Psoas muscle (tissue), 8 donors: Measurements from ENCODE around the gene SOSTDC1. TPM values are rescaled to one million over a fixed set of nuclear protein-coding genes. Genes with fewer than 3 reads are reported as not detected.
A peak's percentile ranks its signal among the peaks of the same experiment; 100 is the strongest.

Experiments used
- ATAC-seq, 4 donors: fragments of 200-7000 bp; cut with Tn5 transposase; one replicate each; pipeline ENCODE4 v1.9.1; 2020; ENCODE audit warnings: moderate library complexity in 3 of 4, mild to moderate bottlenecking in 2 of 4
- DNase-seq, 2 donors: peaks; one replicate each; pipeline ENCODE4 v3.0.0-alpha.2; 2020
- H3K27ac ChIP-seq: fragments of 200-600 bp; one replicate; pipeline ENCODE4 v1.8.0; 2022
- H3K27me3 ChIP-seq, 3 donors: fragments of 200-600 bp in 1 of 3; one replicate each; pipeline versions ENCODE4 v1.6.1 to v1.8.0; 2013 to 2022; ENCODE audit warnings: low read length in 2 of 3, mild to moderate bottlenecking in 2 of 3, moderate library complexity in 1 of 3; ENCODE audit not compliant: insufficient read depth in 3 of 3
- H3K36me3 ChIP-seq, 2 donors: fragments of 200-600 bp in 1 of 2; one replicate each; pipeline versions ENCODE4 v1.6.1 to v1.8.0; 2013 to 2022; ENCODE audit warnings: low read depth in 1 of 2, mild to moderate bottlenecking in 1 of 2, moderate library complexity in 1 of 2; ENCODE audit not compliant: insufficient read depth in 1 of 2
- H3K4me1 ChIP-seq: fragments of 200-600 bp; one replicate; pipeline ENCODE4 v1.8.0; 2022
- H3K4me3 ChIP-seq: fragments of 200-600 bp; one replicate; pipeline ENCODE4 v1.8.0; 2022; ENCODE audit warnings: mild to moderate bottlenecking
- H3K9me3 ChIP-seq: fragments of 200-600 bp; one replicate; pipeline ENCODE4 v1.8.0; 2022
- CTCF ChIP-seq: fragments of 200-600 bp; IDR thresholded peaks from one replicate; pipeline ENCODE4 v1.8.0; 2022; ENCODE audit warnings: antibody characterized with exemption
- WGBS, 3 donors: extraction: QIAGEN DNeasy Blood & Tissue Kit; methylation state at CpG; one replicate each; pipeline versions ENCODE4 v1.1.6 to v1.1.7; 2013; 5-methylcytosine and 5-hydroxymethylcytosine counted together
- intact Hi-C, 2 donors: fragments of 100-400 bp; cut with DNase I; formaldehyde crosslinking; loops; one replicate each; pipeline versions ENCODE4 v1.11.0 to v1.14.2; 2022
- polyA plus RNA-seq, 3 donors: library from polyadenylated mRNA; stranded (reverse); fragments of 200-250 nt; gene quantifications; one replicate each; pipeline ENCODE4 v1.2.3, GENCODE V29; 2013
- total RNA-seq, 4 donors: library from RNA; stranded (reverse); fragmentation: NEBNext Ultra II Directional in 2 of 4; extraction: Animal tissue kit (Norgen Biotek cat#: 25700) in 2 of 4; gene quantifications; one replicate each; pipeline versions ENCODE4 v1.2.1 to v1.2.4, GENCODE V29; 2021 to 2023
- donor health status: healthy with polysubstance abuse.
- donor health status: DM: no; HTN: no; CAD: no; lungs with moderate emphysema.
- donor health status: Bipolar disorder and iron deficiency.
- donor health status: healthy.
- donor health status: DM: yes; HTN: yes; CAD: no.
- donor health status: DM: no; HTN: no; CAD: no.
- donor health status: DM: no; HTN: no; CAD: no.
- donor health status: DM: yes; HTN: yes; CAD: no.

SOSTDC1 gene
- total and polyA plus RNA-seq, 7 donors, result 0.04 to 0.24 TPM; not detected in 5

- Histone ChIP-seq H3K4me1 (peaks cover 12% of the 10 kb centered on the region), H3K4me3 (peak within 1 kb of the TSS; percentile 88), H3K27me3 (no peaks in the 10 kb centered on the region), H3K27ac (peak within 1 kb of the TSS; percentile 96), H3K36me3 (no peaks in the 10 kb centered on the region), H3K9me3 (no peaks in the 10 kb centered on the region)
- peak; percentile 57 to 68 (median 60) for ATAC-seq
- intact Hi-C loops, result loop anchor here in 1 of 2 donors (10.0 kb wide), 1 partner anchor 347 kb away; no protein-coding TSS in a partner anchor
- WGBS, 3 donors, result 5 to 9% (median 7%) methylated on average over 33 to 50 of the region's 50 CpGs
- TF ChIP-seq CTCF, result no peak
- peak; percentile 41 to 67 for DNase-seq
These were observed 44.0 kb downstream of the SOSTDC1 start, which contains the start of gene CRPPA for GRCh38 chr7:16421333-16422102. CRPPA (minus strand) TSS chr7:16421538; CDS start chr7:16421322, 216 bp downstream.

GRCh38 chr7:16420649-16421332, 44.7 kb downstream of the SOSTDC1 start:
- intact Hi-C loops, result loop anchor here in 1 of 2 donors (10.0 kb wide), 1 partner anchor 346 kb away; no protein-coding TSS in a partner anchor
- TF ChIP-seq CTCF, result peak; percentile 25

GRCh38 chr7:16420329-16420648, 45.2 kb downstream of the SOSTDC1 start:
- 2 to 5% (median 3%) methylated on average over 3 of the region's 3 CpGs for WGBS, 3 donors
- Histone ChIP-seq H3K27ac (peak overlapping the region; percentile 96), H3K4me1 (peaks cover 12% of the 10 kb centered on the region), H3K27me3 (no peaks in the 10 kb centered on the region), H3K4me3 (peak overlapping the region; percentile 88), H3K9me3 (no peaks in the 10 kb centered on the region), H3K36me3 (no peaks in the 10 kb centered on the region)
- no peak for DNase-seq
- no peak for ATAC-seq
- intact Hi-C loops, result loop anchor here in 1 of 2 donors (10.0 kb wide), 1 partner anchor 345 kb away; no protein-coding TSS in a partner anchor
- no peak for TF ChIP-seq CTCF

More at GRCh38 chr7:16420649-16421332, 44.7 kb downstream of the SOSTDC1 start:
- Histone ChIP-seq H3K4me3 (peak overlapping the region; percentile 88), H3K36me3 (no peaks in the 10 kb centered on the region), H3K27ac (peak overlapping the region; percentile 96), H3K27me3 (no peaks in the 10 kb centered on the region), H3K9me3 (no peaks in the 10 kb centered on the region), H3K4me1 (peaks cover 12% of the 10 kb centered on the region)
- WGBS, 3 donors, result 0% methylated on average over 41 to 56 of the region's 56 CpGs
- peak; percentile 85 to 90 for DNase-seq
- ATAC-seq, result peak; percentile 82 to 93 (median 90)

GRCh38 chr7:16419859-16420258, 45.7 kb downstream of the SOSTDC1 start:
- H3K27ac ChIP-seq, result peak overlapping the region; percentile 96
- H3K4me3 ChIP-seq, result peak overlapping the region; percentile 88
- no peaks in the 10 kb centered on the region for H3K9me3 ChIP-seq
- TF ChIP-seq CTCF, result no peak
- no peaks in the 10 kb centered on the region for H3K36me3 ChIP-seq
- no peaks in the 10 kb centered on the region for H3K27me3 ChIP-seq
- DNase-seq, result no peak
- H3K4me1 ChIP-seq, result peaks cover 12% of the 10 kb centered on the region
- no peak for ATAC-seq
- WGBS, 3 donors, result 78 to 81% (median 80%) methylated on average over 10 of the region's 10 CpGs
- intact Hi-C loops, result loop anchor here in 1 of 2 donors (10.0 kb wide), 1 partner anchor 345 kb away; no protein-coding TSS in a partner anchor
